CD8-positive, alpha-beta memory T cell (primary cell): ENCODE data around the gene NTPCR. TPM values are rescaled to one million over a fixed set of nuclear protein-coding genes. Genes with fewer than 3 reads are reported as not detected.
A peak's percentile ranks its signal among the peaks of the same experiment; 100 is the strongest.

Experiments
- CTCF ChIA-PET: fragments of 350-600 bp; sonication (Branson Sonifier 250); formaldehyde crosslinking; loops from one replicate; lab custom pipeline; 2021; ENCODE audit warnings: antibody characterized with exemption; lab: Charles Lee
- POLR2A ChIA-PET: fragments of 350-600 bp; sonication (Branson Sonifier 250); formaldehyde crosslinking; loops from one replicate; lab custom pipeline; 2021; ENCODE audit warnings: antibody characterized with exemption; lab: Charles Lee
- DNase-seq, 5 donors: peaks; one replicate each; pipeline versions ENCODE4 v3.0.0 to v3.0.0-alpha.2; 2020 to 2022; ENCODE audit warnings: mixed read lengths in 1 of 5
- H3K27ac ChIP-seq: one replicate; pipeline ENCODE4 v1.7.0; 2013; ENCODE audit warnings: low read depth, mild to moderate bottlenecking, low read length, moderate library complexity
- H3K27me3 ChIP-seq: 2 replicates; pipeline ENCODE4 v1.7.0; 2013; ENCODE audit warnings: low read length, mild to moderate bottlenecking; ENCODE audit not compliant: insufficient read depth, poor library complexity, severe bottlenecking
- H3K36me3 ChIP-seq: 2 replicates; pipeline ENCODE4 v1.7.0; 2013; ENCODE audit warnings: mild to moderate bottlenecking, low read length, moderate library complexity; ENCODE audit not compliant: insufficient read depth
- H3K4me1 ChIP-seq: 2 replicates; pipeline ENCODE4 v1.7.0; 2013; ENCODE audit warnings: mild to moderate bottlenecking, low read length, moderate library complexity; ENCODE audit not compliant: insufficient read depth
- H3K4me3 ChIP-seq: 2 replicates; pipeline ENCODE4 v1.7.0; 2013; ENCODE audit warnings: mild to moderate bottlenecking, low read length
- H3K9me3 ChIP-seq: 2 replicates; pipeline ENCODE4 v1.7.0; 2013; ENCODE audit warnings: mild to moderate bottlenecking, low read length
- H3K27ac Mint-ChIP-seq, 8 donors: one replicate each; pipeline ENCODE4 v1.8.0; 2020 to 2021; ENCODE audit warnings: mixed read lengths in 8 of 8, mild to moderate bottlenecking in 6 of 8, inconsistent platforms in 3 of 8, moderate library complexity in 3 of 8
- H3K27me3 Mint-ChIP-seq, 2 donors: one replicate each; pipeline ENCODE4 v1.8.0; 2020 to 2021; ENCODE audit warnings: mixed read lengths in 2 of 2, mild to moderate bottlenecking in 1 of 2, moderate library complexity in 1 of 2
- H3K36me3 Mint-ChIP-seq, 3 donors: one replicate each; pipeline ENCODE4 v1.8.0; 2020 to 2021; ENCODE audit warnings: mixed read lengths in 3 of 3, inconsistent platforms in 1 of 3, mild to moderate bottlenecking in 1 of 3
- H3K4me1 Mint-ChIP-seq, 3 donors: one replicate each; pipeline ENCODE4 v1.8.0; 2020 to 2021; ENCODE audit warnings: mixed read lengths in 3 of 3, inconsistent platforms in 1 of 3, mild to moderate bottlenecking in 1 of 3
- H3K4me3 Mint-ChIP-seq, 7 donors: one replicate each; pipeline ENCODE4 v1.8.0; 2020 to 2021; ENCODE audit warnings: mixed read lengths in 7 of 7, mild to moderate bottlenecking in 6 of 7, moderate library complexity in 4 of 7, inconsistent platforms in 2 of 7
- H3K9me3 Mint-ChIP-seq, 5 donors: one replicate each; pipeline ENCODE4 v1.8.0; 2020 to 2022; ENCODE audit warnings: mixed read lengths in 5 of 5, mild to moderate bottlenecking in 3 of 5, moderate library complexity in 2 of 5, inconsistent platforms in 1 of 5
- polyA plus RNA-seq: library from polyadenylated mRNA; unstranded; fragments of 300-500 nt; fragmentation: Illumina TruSeq; gene quantifications from one replicate; pipeline ENCODE4 v1.2.3, GENCODE V29; 2021
- total RNA-seq, 2 experiments: library from RNA; stranded (reverse); gene quantifications; one replicate each; pipeline ENCODE4 v1.2.3, GENCODE V29; 2021

The NTPCR gene
- total and polyA plus RNA-seq, 3 experiments from 2014 or later: 28.0 to 31.1 (median 29.0) TPM

GRCh38 chr1:232943679-232944252 lies 6.6 kb upstream of the NTPCR start:
- Histone ChIP-seq H3K36me3 (no peaks in the 10 kb centered on the region), H3K4me1 (peaks cover 9% of the 10 kb centered on the region), H3K4me3 (no peak overlapping the region), H3K27ac (no peak overlapping the region), H3K27me3 (no peaks in the 10 kb centered on the region), H3K9me3 (no peaks in the 10 kb centered on the region)
- ChIA-PET CTCF (no interaction called here), POLR2A (no interaction called here)
- no peak for DNase-seq
- peak overlapping the region in 5 of 8 donors; percentile 15 to 64 (median 36) for H3K27ac Mint-ChIP-seq
- peaks cover 8 to 13% of the 10 kb centered on the region in 2 donors for H3K27me3 Mint-ChIP-seq
- no peaks in the 10 kb centered on the region for H3K9me3 Mint-ChIP-seq
- peak overlapping the region in 3 of 7 donors; percentile 28 to 46 (median 37) for H3K4me3 Mint-ChIP-seq
- peaks cover 12 to 21% (median 19%) of the 10 kb centered on the region in 3 donors for H3K4me1 Mint-ChIP-seq
- peaks cover 0 to 3% (median 0%) of the 10 kb centered on the region in 3 donors for H3K36me3 Mint-ChIP-seq

GRCh38 chr1:232944347-232944746 lies 6.1 kb upstream of the NTPCR start:
- H3K36me3 Mint-ChIP-seq: peaks cover 0 to 3% (median 0%) of the 10 kb centered on the region in 3 donors
- peak overlapping the region in 5 of 8 donors; percentile 30 to 58 (median 47) for H3K27ac Mint-ChIP-seq
- H3K4me1 Mint-ChIP-seq: peaks cover 12 to 26% (median 22%) of the 10 kb centered on the region in 3 donors
- H3K4me3 ChIP-seq: no peak overlapping the region
- peaks cover 9% of the 10 kb centered on the region for H3K4me1 ChIP-seq
- no peaks in the 10 kb centered on the region for H3K27me3 ChIP-seq
- ChIA-PET CTCF (interaction anchor here (0.7 kb wide), 1 partner anchor 11 kb away, joined by 3 read pairs; no protein-coding TSS in a partner anchor), POLR2A (no interaction called here)
- no peaks in the 10 kb centered on the region for H3K9me3 Mint-ChIP-seq
- H3K27ac ChIP-seq: no peak overlapping the region
- peaks cover 8 to 10% of the 10 kb centered on the region in 2 donors for H3K27me3 Mint-ChIP-seq
- no peaks in the 10 kb centered on the region for H3K9me3 ChIP-seq
- no peak for DNase-seq
- peak overlapping the region in 3 of 7 donors; percentile 20 to 44 (median 36) for H3K4me3 Mint-ChIP-seq
- H3K36me3 ChIP-seq: no peaks in the 10 kb centered on the region

GRCh38 chr1:232949636-232950196 lies 695 bp upstream of the NTPCR start:
- Histone ChIP-seq H3K4me3 (peak overlapping the region; percentile 86), H3K36me3 (no peaks in the 10 kb centered on the region), H3K4me1 (peaks cover 22% of the 10 kb centered on the region), H3K27me3 (no peaks in the 10 kb centered on the region), H3K27ac (peak overlapping the region; percentile 52), H3K9me3 (no peaks in the 10 kb centered on the region)
- Mint-ChIP-seq H3K9me3 (no peaks in the 10 kb centered on the region), H3K4me3 (peak overlapping the region; percentile 94 to 99 (median 96)), H3K36me3 (peaks cover 0 to 9% (median 0%) of the 10 kb centered on the region in 3 donors), H3K4me1 (peaks cover 30 to 47% (median 45%) of the 10 kb centered on the region in 3 donors), H3K27ac (peak overlapping the region; percentile 83 to 98 (median 94)), H3K27me3 (no peaks in the 10 kb centered on the region)
- no peak for DNase-seq
- ChIA-PET POLR2A (interaction anchor here (1.4 kb wide), 1 partner anchor 26 kb away, joined by 4 read pairs; no protein-coding TSS in a partner anchor), CTCF (interaction anchor here (0.9 kb wide), 1 partner anchor 10 kb away, joined by 3 read pairs; no protein-coding TSS in a partner anchor)

GRCh38 chr1:232951180-232951579 lies 769 bp downstream of the NTPCR start:
- Mint-ChIP-seq H3K36me3 (peaks cover under 1 to 14% (median 2%) of the 10 kb centered on the region in 3 donors), H3K4me1 (peaks cover 31 to 44% (median 43%) of the 10 kb centered on the region in 3 donors), H3K4me3 (peak overlapping the region; percentile 94 to 99 (median 96)), H3K9me3 (no peaks in the 10 kb centered on the region), H3K27ac (peak overlapping the region; percentile 86 to 98 (median 93)), H3K27me3 (no peaks in the 10 kb centered on the region)
- H3K27me3 ChIP-seq: no peaks in the 10 kb centered on the region
- ChIA-PET CTCF (no interaction called here), POLR2A (no interaction called here)
- H3K27ac ChIP-seq: peak overlapping the region; percentile 52
- H3K36me3 ChIP-seq: peaks cover 2% of the 10 kb centered on the region
- peaks cover 22% of the 10 kb centered on the region for H3K4me1 ChIP-seq
- peak overlapping the region; percentile 86 for H3K4me3 ChIP-seq
- H3K9me3 ChIP-seq: no peaks in the 10 kb centered on the region
- peak in 2 of 5 donors; percentile 13 to 16 for DNase-seq

- CTCF ChIA-PET: no interaction called here
- Histone ChIP-seq H3K4me3 (peak overlapping the region; percentile 86), H3K27ac (no peak overlapping the region), H3K36me3 (peaks cover 5% of the 10 kb centered on the region), H3K4me1 (peaks cover 22% of the 10 kb centered on the region), H3K9me3 (no peaks in the 10 kb centered on the region), H3K27me3 (no peaks in the 10 kb centered on the region)
- Mint-ChIP-seq H3K9me3 (no peaks in the 10 kb centered on the region), H3K4me1 (peaks cover 31 to 44% (median 43%) of the 10 kb centered on the region in 3 donors), H3K36me3 (peaks cover 4 to 16% (median 4%) of the 10 kb centered on the region in 3 donors), H3K4me3 (peak overlapping the region; percentile 94 to 99 (median 96)), H3K27me3 (no peaks in the 10 kb centered on the region), H3K27ac (peak overlapping the region in 7 of 8 donors; percentile 86 to 98 (median 92))
- DNase-seq: no peak
- POLR2A ChIA-PET: no interaction called here
These were observed 1.2 kb downstream of the NTPCR start for GRCh38 chr1:232951605-232952004.

- POLR2A ChIA-PET: no interaction called here
- H3K27ac ChIP-seq: no peak overlapping the region
- no peak overlapping the region for H3K4me3 ChIP-seq
- CTCF ChIA-PET: interaction anchor here (1.3 kb wide), 1 partner anchor 10 kb away, joined by 3 read pairs; no protein-coding TSS in a partner anchor
- peaks cover 22% of the 10 kb centered on the region for H3K4me1 ChIP-seq
- no peaks in the 10 kb centered on the region for H3K27me3 ChIP-seq
- Mint-ChIP-seq H3K36me3 (peaks cover 14 to 26% (median 15%) of the 10 kb centered on the region in 3 donors), H3K4me1 (peaks cover 31 to 44% (median 43%) of the 10 kb centered on the region in 3 donors), H3K9me3 (peaks cover 0 to 4% (median 0%) of the 10 kb centered on the region in 5 donors), H3K27me3 (no peaks in the 10 kb centered on the region), H3K4me3 (peak overlapping the region in 6 of 7 donors; percentile 17 to 93 (median 33)), H3K27ac (peak overlapping the region in 3 of 8 donors; percentile 19 to 86 (median 47))
- H3K36me3 ChIP-seq: peaks cover 7% of the 10 kb centered on the region
- no peaks in the 10 kb centered on the region for H3K9me3 ChIP-seq
- DNase-seq: peak in 1 of 5 donors; percentile 18
These were observed 2.4 kb downstream of the NTPCR start for GRCh38 chr1:232952514-232953499.

- H3K4me1 Mint-ChIP-seq: peaks cover 30 to 37% (median 34%) of the 10 kb centered on the region in 3 donors
- Histone ChIP-seq H3K4me3 (no peak overlapping the region), H3K9me3 (no peaks in the 10 kb centered on the region), H3K36me3 (peaks cover 16% of the 10 kb centered on the region), H3K4me1 (peaks cover 18% of the 10 kb centered on the region), H3K27ac (no peak overlapping the region), H3K27me3 (no peaks in the 10 kb centered on the region)
- H3K4me3 Mint-ChIP-seq: no peak overlapping the region
- H3K36me3 Mint-ChIP-seq: peaks cover 28 to 44% (median 32%) of the 10 kb centered on the region in 3 donors
- no peak for DNase-seq
- no peak overlapping the region for H3K27ac Mint-ChIP-seq
- ChIA-PET POLR2A (no interaction called here), CTCF (interaction anchor here (1.1 kb wide), 1 partner anchor 10 kb away, joined by 3 read pairs; no protein-coding TSS in a partner anchor)
- peaks cover 0 to 9% (median 3%) of the 10 kb centered on the region in 5 donors for H3K9me3 Mint-ChIP-seq
- no peaks in the 10 kb centered on the region for H3K27me3 Mint-ChIP-seq
These were observed 4.4 kb downstream of the NTPCR start for GRCh38 chr1:232954594-232955365.
